ENCODE measurements around the gene ZNF385B. TPM values are rescaled to one million over a fixed set of nuclear protein-coding genes. Genes with fewer than 3 reads are reported as not detected.
"Not testable (repeated sequence)": the region's sequence is repeated elsewhere in the genome, so short reads cannot be mapped to it uniquely, and the experiment has no call there.

The ZNF385B gene
- total RNA-seq, 1 experiment from 2014 or later: 0.57 TPM

- no peaks in the 10 kb centered on the region for H3K36me3 Mint-ChIP-seq (ENCODE audit: insufficient read depth, unreplicated experiment)
- no peaks in the 10 kb centered on the region for H3K4me1 Mint-ChIP-seq (ENCODE audit: low read depth, unreplicated experiment)
- no peaks in the 10 kb centered on the region for H3K27me3 Mint-ChIP-seq (ENCODE audit: unreplicated experiment)
- no peak for DNase-seq
- TF ChIP-seq CTCF (IDR thresholded peaks at IDR 0.05; ENCODE audit: unreplicated experiment): no peak
- H3K27ac Mint-ChIP-seq (ENCODE audit: unreplicated experiment): no peak overlapping the region
- H3K4me3 Mint-ChIP-seq (ENCODE audit: low read depth, unreplicated experiment): no peak overlapping the region
- intact Hi-C loops (cut with micrococcal nuclease; ENCODE audit: unreplicated experiment): no loop called here
- H3K9me3 Mint-ChIP-seq (ENCODE audit: low read depth, unreplicated experiment): no peaks in the 10 kb centered on the region
- BruUV-seq (replicated peaks): no TSS peak
- CTCF ChIA-PET: no interaction called here
Measured at GRCh38 chr2:179899666-179900065, 38.3 kb upstream of the ZNF385B start.

GRCh38 chr2:179898873-179899272 is 37.5 kb upstream of the ZNF385B start:
- peak; percentile 52 for DNase-seq
- CTCF ChIA-PET: no interaction called here
- Mint-ChIP-seq H3K36me3 (ENCODE audit: insufficient read depth, unreplicated experiment) (no peaks in the 10 kb centered on the region), H3K4me1 (ENCODE audit: low read depth, unreplicated experiment) (no peaks in the 10 kb centered on the region), H3K27me3 (ENCODE audit: unreplicated experiment) (peaks cover 4% of the 10 kb centered on the region), H3K9me3 (ENCODE audit: low read depth, unreplicated experiment) (no peaks in the 10 kb centered on the region), H3K4me3 (ENCODE audit: low read depth, unreplicated experiment) (no peak overlapping the region), H3K27ac (ENCODE audit: unreplicated experiment) (no peak overlapping the region)
- intact Hi-C loops (cut with micrococcal nuclease; ENCODE audit: unreplicated experiment): no loop called here
- no TSS peak for BruUV-seq (replicated peaks)
- no peak for TF ChIP-seq CTCF (IDR thresholded peaks at IDR 0.05; ENCODE audit: unreplicated experiment)

GRCh38 chr2:179893616-179894015 is 32.2 kb upstream of the ZNF385B start:
- no peaks in the 10 kb centered on the region for H3K4me1 Mint-ChIP-seq (ENCODE audit: low read depth, unreplicated experiment)
- TF ChIP-seq CTCF (IDR thresholded peaks at IDR 0.05; ENCODE audit: unreplicated experiment): no peak
- H3K4me3 Mint-ChIP-seq (ENCODE audit: low read depth, unreplicated experiment): no peak overlapping the region
- DNase-seq: no peak
- H3K9me3 Mint-ChIP-seq (ENCODE audit: low read depth, unreplicated experiment): no peaks in the 10 kb centered on the region
- no TSS peak for BruUV-seq (replicated peaks)
- CTCF ChIA-PET: no interaction called here
- no peak overlapping the region for H3K27ac Mint-ChIP-seq (ENCODE audit: unreplicated experiment)
- peaks cover 15% of the 10 kb centered on the region for H3K27me3 Mint-ChIP-seq (ENCODE audit: unreplicated experiment)
- H3K36me3 Mint-ChIP-seq (ENCODE audit: insufficient read depth, unreplicated experiment): no peaks in the 10 kb centered on the region
- intact Hi-C loops (cut with micrococcal nuclease; ENCODE audit: unreplicated experiment): no loop called here

DNA sequence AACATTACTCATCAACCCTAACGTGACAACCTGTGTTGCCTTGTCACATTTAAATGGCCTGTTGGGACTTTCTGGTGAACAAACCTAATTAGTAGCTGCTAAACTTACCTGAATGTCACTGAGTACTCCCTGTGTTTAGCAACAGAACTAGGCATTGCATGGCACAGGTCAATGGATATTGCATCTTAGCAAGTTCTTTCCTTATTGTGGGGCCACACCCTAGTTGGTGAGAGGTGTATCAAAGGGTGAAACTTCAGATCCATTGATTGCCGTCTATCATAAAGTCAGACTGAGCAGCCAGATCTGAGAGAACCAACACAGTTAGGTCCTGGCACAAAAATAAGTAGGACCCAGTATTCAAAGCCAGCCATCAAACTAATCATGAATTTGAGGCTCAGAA is 29.8 kb upstream of the ZNF385B start:
- intact Hi-C loops (cut with micrococcal nuclease; ENCODE audit: unreplicated experiment): no loop called here
- CTCF ChIA-PET: no interaction called here
- Mint-ChIP-seq H3K36me3 (ENCODE audit: insufficient read depth, unreplicated experiment) (no peaks in the 10 kb centered on the region), H3K4me3 (ENCODE audit: low read depth, unreplicated experiment) (no peak overlapping the region), H3K27ac (ENCODE audit: unreplicated experiment) (no peak overlapping the region), H3K4me1 (ENCODE audit: low read depth, unreplicated experiment) (no peaks in the 10 kb centered on the region), H3K9me3 (ENCODE audit: low read depth, unreplicated experiment) (no peaks in the 10 kb centered on the region), H3K27me3 (ENCODE audit: unreplicated experiment) (peaks cover 15% of the 10 kb centered on the region)
- BruUV-seq (replicated peaks): no TSS peak
- DNase-seq: no peak
- TF ChIP-seq CTCF (IDR thresholded peaks at IDR 0.05; ENCODE audit: unreplicated experiment): no peak

DNA sequence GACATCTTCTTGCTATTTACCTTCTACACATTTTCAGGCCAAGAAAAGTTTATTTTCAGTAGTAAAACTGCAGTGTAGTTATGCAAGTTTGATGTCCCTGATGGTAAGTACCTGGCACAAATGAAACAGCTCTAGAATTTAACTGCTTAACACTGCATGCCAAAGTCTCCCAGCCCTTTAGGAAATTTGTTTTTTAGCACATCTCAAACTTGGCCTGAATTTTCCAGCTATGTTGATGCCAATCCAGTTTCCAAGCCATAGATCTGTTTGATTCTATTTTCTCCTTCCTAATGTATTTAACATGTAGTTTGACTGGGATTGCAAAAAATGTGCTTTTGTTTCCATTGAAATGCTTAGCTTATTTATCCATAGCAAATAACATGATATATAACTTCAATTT is 29.3 kb upstream of the ZNF385B start:
- H3K36me3 Mint-ChIP-seq (ENCODE audit: insufficient read depth, unreplicated experiment): no peaks in the 10 kb centered on the region
- peaks cover 15% of the 10 kb centered on the region for H3K27me3 Mint-ChIP-seq (ENCODE audit: unreplicated experiment)
- no peak for DNase-seq
- BruUV-seq (replicated peaks): no TSS peak
- intact Hi-C loops (cut with micrococcal nuclease; ENCODE audit: unreplicated experiment): no loop called here
- CTCF ChIA-PET: no interaction called here
- no peak overlapping the region for H3K4me3 Mint-ChIP-seq (ENCODE audit: low read depth, unreplicated experiment)
- H3K4me1 Mint-ChIP-seq (ENCODE audit: low read depth, unreplicated experiment): no peaks in the 10 kb centered on the region
- TF ChIP-seq CTCF (IDR thresholded peaks at IDR 0.05; ENCODE audit: unreplicated experiment): no peak
- H3K9me3 Mint-ChIP-seq (ENCODE audit: low read depth, unreplicated experiment): no peaks in the 10 kb centered on the region
- no peak overlapping the region for H3K27ac Mint-ChIP-seq (ENCODE audit: unreplicated experiment)

- intact Hi-C loops (cut with micrococcal nuclease; ENCODE audit: unreplicated experiment); H3K4me3 Mint-ChIP-seq (ENCODE audit: low read depth, unreplicated experiment); H3K27me3 Mint-ChIP-seq (ENCODE audit: unreplicated experiment); H3K4me1 Mint-ChIP-seq (ENCODE audit: low read depth, unreplicated experiment); BruUV-seq (replicated peaks); H3K36me3 Mint-ChIP-seq (ENCODE audit: insufficient read depth, unreplicated experiment); DNase-seq; H3K27ac Mint-ChIP-seq (ENCODE audit: unreplicated experiment); CTCF ChIA-PET; H3K9me3 Mint-ChIP-seq (ENCODE audit: low read depth, unreplicated experiment): not testable (repeated sequence)
Measured at GRCh38 chr2:179888642-179889041, 27.2 kb upstream of the ZNF385B start.

Data from Calu3 (cell line).